HG02610 (cell line): Measurements from ENCODE around the gene RGMA.

Experiments used
- ATAC-seq: cut with Tn5 transposase; IDR thresholded peaks from one replicate; pipeline ENCODE4 v1.9.1; 2021; ENCODE audit warnings: mild to moderate bottlenecking, moderate library complexity; ENCODE audit not compliant: unreplicated experiment

The RGMA gene

GRCh38 chr15:93020976-93021772 lies 67.8 kb downstream of the RGMA start:
- peak; percentile 78 for ATAC-seq

- no peak for ATAC-seq
Measured at GRCh38 chr15:93019971-93020370, 69.0 kb downstream of the RGMA start.

GRCh38 chr15:93019090-93019489 lies 69.9 kb downstream of the RGMA start:
- ATAC-seq = no peak

- no peak for ATAC-seq
Measured at GRCh38 chr15:93018574-93018973, 70.4 kb downstream of the RGMA start.

- ATAC-seq = no peak
Measured at GRCh38 chr15:93017526-93017925, 71.5 kb downstream of the RGMA start.

- no peak for ATAC-seq
Measured at GRCh38 chr15:93012786-93013185, 76.2 kb downstream of the RGMA start.

GRCh38 chr15:93007994-93008393 lies 81.0 kb downstream of the RGMA start:
- no peak for ATAC-seq

- no peak for ATAC-seq
Measured at GRCh38 chr15:93005133-93005532, 83.9 kb downstream of the RGMA start.

GRCh38 chr15:93001881-93002280 lies 87.1 kb downstream of the RGMA start:
- no peak for ATAC-seq

- ATAC-seq = no peak
Measured at GRCh38 chr15:93001156-93001555, 87.9 kb downstream of the RGMA start.

GRCh38 chr15:92997821-92998220 lies 91.2 kb downstream of the RGMA start:
- no peak for ATAC-seq

GRCh38 chr15:92992720-92993119 lies 96.3 kb downstream of the RGMA start:
- ATAC-seq = no peak

GRCh38 chr15:92990031-92990430 lies 99.0 kb downstream of the RGMA start:
- ATAC-seq = no peak

- peak; percentile 75 for ATAC-seq
Measured at GRCh38 chr15:92989470-92989869, 99.5 kb downstream of the RGMA start.
